Endothelial cell of umbilical vein (primary cell): Measurements from ENCODE around the gene SNRPF. TPM values are rescaled to one million over a fixed set of nuclear protein-coding genes. Genes with fewer than 3 reads are reported as not detected.

Experiments
- BruUV-seq: library from RNA; stranded (reverse); fragments of 400-500 nt; replicated peaks from 2 replicates; lab custom pipeline; 2021; lab: Mats Ljungman, UMichigan
- CTCF ChIA-PET: fragments of 300-600, 350-600 bp; sonication (Branson Sonifier 250); formaldehyde crosslinking; loops from one replicate; lab custom pipeline; 2021; ENCODE audit warnings: antibody characterized with exemption, inconsistent platforms; lab: Charles Lee
- POLR2A ChIA-PET: fragments of 300-600, 350-600 bp; sonication (Branson Sonifier 250); formaldehyde crosslinking; loops from one replicate; lab custom pipeline; 2021; ENCODE audit warnings: antibody characterized with exemption, inconsistent platforms; lab: Charles Lee
- DNase-seq: peaks from one replicate; pipeline ENCODE4 v3.0.0-alpha.2; 2011; ENCODE audit warnings: low read depth, low spot score
- FAIRE-seq: peaks from 2 replicates; lab custom pipeline; 2011; peaks lifted over from hg19 to GRCh38; lab: Jason Lieb, UNC
- H2AFZ ChIP-seq: 2 replicates; pipeline ENCODE4 v1.6.0; 2012; ENCODE audit warnings: low read depth, low read length, control low read depth, inconsistent platforms
- H3K27ac ChIP-seq: 2 replicates; pipeline ENCODE4 v1.5.1; 2011; ENCODE audit warnings: low read depth, mild to moderate bottlenecking, control low read depth, low read length, moderate library complexity; ENCODE audit not compliant: insufficient read depth
- H3K27me3 ChIP-seq, 2 experiments: 2 replicates each; pipeline versions ENCODE4 v1.6.0 to v1.6.1; 2011; ENCODE audit warnings: low read length in 2 of 2, mixed read lengths in 1 of 2; ENCODE audit not compliant: control insufficient read depth in 2 of 2, insufficient read depth in 2 of 2
- H3K36me3 ChIP-seq, 2 experiments: 2 replicates in 1 of 2; 3 replicates in 1 of 2; pipeline ENCODE4 v1.5.1; 2011; ENCODE audit warnings: low read length in 2 of 2, mild to moderate bottlenecking in 1 of 2, moderate library complexity in 1 of 2; ENCODE audit not compliant: control insufficient read depth in 2 of 2, insufficient read depth in 2 of 2; ENCODE audit errors: extremely low read depth in 1 of 2
- H3K4me1 ChIP-seq: 3 replicates; pipeline ENCODE4 v1.5.1; 2011; ENCODE audit warnings: mild to moderate bottlenecking, low read length; ENCODE audit not compliant: control insufficient read depth, insufficient read depth; ENCODE audit errors: extremely low read depth
- H3K4me2 ChIP-seq: 2 replicates; pipeline ENCODE4 v1.6.1; 2011; ENCODE audit warnings: low read length, control low read depth, mixed read lengths; ENCODE audit not compliant: insufficient read depth
- H3K4me3 ChIP-seq, 3 experiments: fragments of 200-600 bp in 1 of 3; sonication (generic), shearing (Covaris generic) in 1 of 3; replicated peaks in 1 of 3; 2 replicates each; pipeline ENCODE4 v1.5.1; 2011 to 2016; ENCODE audit warnings: control low read depth in 3 of 3, low read length in 3 of 3, mild to moderate bottlenecking in 2 of 3, inconsistent platforms in 1 of 3, low read depth in 1 of 3, moderate library complexity in 1 of 3; ENCODE audit not compliant: insufficient read depth in 1 of 3
- H3K79me2 ChIP-seq: 2 replicates; pipeline ENCODE4 v1.6.0; 2012; ENCODE audit warnings: low read length, inconsistent platforms; ENCODE audit not compliant: control insufficient read depth, insufficient read depth
- H3K9ac ChIP-seq: replicated peaks from 2 replicates; pipeline ENCODE3; 2011; ENCODE audit warnings: low read length, control low read depth; ENCODE audit not compliant: insufficient read depth; ENCODE audit errors: extremely low read depth
- H3K9me1 ChIP-seq: replicated peaks from 3 replicates; pipeline ENCODE4 v1.6.0; 2011; ENCODE audit warnings: mild to moderate bottlenecking, low read length; ENCODE audit not compliant: control insufficient read depth, insufficient read depth; ENCODE audit errors: extremely low read depth
- H3K9me3 ChIP-seq: replicated peaks from 2 replicates; pipeline ENCODE4 v1.5.1; 2012; ENCODE audit warnings: low read length, inconsistent platforms; ENCODE audit not compliant: control insufficient read depth, insufficient read depth
- H4K20me1 ChIP-seq: replicated peaks from 2 replicates; pipeline ENCODE3; 2011; ENCODE audit warnings: mild to moderate bottlenecking, low read length; ENCODE audit not compliant: control insufficient read depth, insufficient read depth; ENCODE audit errors: extremely low read depth
- CTCF ChIP-seq, 2 donors: IDR thresholded peaks; 1 replicate in 1 of 2; 2 replicates in 1 of 2; pipeline ENCODE4 v1.5.1; 2011; ENCODE audit warnings: low read length in 2 of 2, mild to moderate bottlenecking in 2 of 2, moderate library complexity in 2 of 2, control low read depth in 1 of 2, inconsistent platforms in 1 of 2, low read depth in 1 of 2; ENCODE audit not compliant: insufficient read depth in 1 of 2; ENCODE audit errors: extremely low read depth in 1 of 2
- EZH2 ChIP-seq: IDR thresholded peaks from 2 replicates; pipeline ENCODE4 v1.6.1; 2012; ENCODE audit warnings: borderline replicate concordance, low read depth, mild to moderate bottlenecking, moderate library complexity, low read length, inconsistent platforms; ENCODE audit not compliant: severe bottlenecking
- FOS ChIP-seq: IDR thresholded peaks from 2 replicates; pipeline ENCODE4 v1.6.1; 2011; ENCODE audit warnings: mild to moderate bottlenecking, low read length, moderate library complexity, borderline replicate concordance; ENCODE audit not compliant: insufficient read depth
- GATA2 ChIP-seq: IDR thresholded peaks from 2 replicates; pipeline ENCODE4 v1.7.0; 2011; ENCODE audit warnings: low read depth, mild to moderate bottlenecking, moderate library complexity, mixed read lengths, low read length; ENCODE audit not compliant: insufficient read length, insufficient read depth
- JUN ChIP-seq: IDR thresholded peaks from 2 replicates; pipeline ENCODE4 v1.6.1; 2011; ENCODE audit warnings: borderline replicate concordance, low read depth; ENCODE audit not compliant: insufficient read length, insufficient read depth
- MAX ChIP-seq: IDR thresholded peaks from 2 replicates; pipeline ENCODE4 v1.6.1; 2011; ENCODE audit not compliant: insufficient read depth, insufficient read length
- MYC ChIP-seq: IDR thresholded peaks from one replicate; pipeline ENCODE4 v1.6.1; 2011; ENCODE audit warnings: mild to moderate bottlenecking, low read depth, low read length
- POLR2A ChIP-seq: IDR thresholded peaks from 2 replicates; pipeline ENCODE4 v1.6.1; 2012; ENCODE audit warnings: low read depth, mild to moderate bottlenecking, control low read depth, low read length
- POLR2AphosphoS5 ChIP-seq: IDR thresholded peaks from 2 replicates; pipeline ENCODE4 v1.6.1; 2012; ENCODE audit warnings: low read depth, mild to moderate bottlenecking, control low read depth, low read length, moderate library complexity; ENCODE audit not compliant: insufficient read depth
- dilution Hi-C: fragments of 300-500 bp; cut with MboI; formaldehyde crosslinking; loops from one replicate; pipeline ENCODE4 v1.15.0; 2019; ENCODE audit warnings: low sequenced_read_pairs; ENCODE audit not compliant: extremely low pct_ligation_motif_present
- intact Hi-C: fragments of 100-400 bp; cut with micrococcal nuclease; formaldehyde crosslinking; loops from one replicate; pipeline ENCODE4 v1.10.0; 2022
- polyA plus RNA-seq, 4 experiments: library from polyadenylated mRNA; depleted of rRNA in 3 of 4; stranded (reverse) in 3 of 4; unstranded in 1 of 4; fragments of >200 nt; gene quantifications; 2 replicates each; pipeline versions ENCODE4 v1.2.1 to v1.2.3, GENCODE V29; 2011 to 2012; ENCODE audit warnings: missing spikeins in 1 of 4
- total RNA-seq: library from RNA; stranded (reverse); gene quantifications from 2 replicates; pipeline ENCODE4 v1.2.3, GENCODE V29; 2021

The SNRPF gene
- total and polyA plus RNA-seq, 2 donors (not counting 3 experiments of a cell fraction or from before 2014, with no cell fraction given) = 17.1 to 36.6 TPM

- H3K9ac ChIP-seq = no peak overlapping the region
- POLR2A ChIA-PET = interaction anchor here (0.6 to 1.1 kb wide), 2 partner anchors 40 to 232 kb away, joined by 3 read pairs; no protein-coding TSS in a partner anchor
- H3K27ac ChIP-seq = peak overlapping the region; percentile 46
- CTCF ChIA-PET = interaction anchor here (0.7 to 5.1 kb wide), 9 partner anchors 11 to 234 kb away, joined by 3 to 39 read pairs (median 4); no protein-coding TSS in a partner anchor
- no peaks in the 10 kb centered on the region for H3K79me2 ChIP-seq
- no peak overlapping the region for H3K4me3 ChIP-seq
- H3K4me2 ChIP-seq = peak overlapping the region; percentile 43
- H3K36me3 ChIP-seq = no peaks in the 10 kb centered on the region
- H3K9me3 ChIP-seq = no peaks in the 10 kb centered on the region
- DNase-seq (peak; percentile 58), FAIRE-seq (peak; percentile 88)
- dilution Hi-C loops = no loop called here
- H3K4me1 ChIP-seq = peaks cover 29% of the 10 kb centered on the region
- H4K20me1 ChIP-seq = no peaks in the 10 kb centered on the region
- intact Hi-C loops = no loop called here
- no peaks in the 10 kb centered on the region for H3K9me1 ChIP-seq
- H3K27me3 ChIP-seq = no peaks in the 10 kb centered on the region
- no peak for TF ChIP-seq EZH2
- TF ChIP-seq JUN = peak; percentile 18
- peak; percentile 25 for TF ChIP-seq FOS
- no peak for TF ChIP-seq GATA2
- H2AFZ ChIP-seq = peak overlapping the region; percentile 34
- BruUV-seq = no TSS peak
Observed at GRCh38 chr12:95809000-95809680, 49.6 kb upstream of the SNRPF start.

DNA sequence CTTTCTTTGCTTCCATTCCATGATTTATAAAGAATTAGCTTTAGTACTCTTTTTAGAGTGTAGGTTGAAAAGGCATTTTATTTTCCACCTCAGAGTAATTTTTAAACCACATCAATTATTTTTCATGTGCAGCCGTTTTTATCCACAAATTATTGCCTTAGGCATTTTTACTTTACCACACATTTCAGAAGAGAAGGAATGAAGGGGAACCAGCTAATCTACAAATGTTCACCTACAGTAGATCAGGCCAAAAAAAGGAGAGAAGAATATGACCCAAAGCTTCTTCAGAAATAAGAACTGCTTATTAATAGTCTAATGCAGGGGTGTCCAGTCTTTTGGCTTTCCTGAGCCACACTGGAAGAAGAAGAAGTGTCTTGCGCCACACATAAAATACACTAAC is 48.3 kb upstream of the SNRPF start:
- Histone ChIP-seq H3K4me1 (peaks cover 27% of the 10 kb centered on the region), H3K79me2 (no peaks in the 10 kb centered on the region), H3K9ac (no peak overlapping the region), H4K20me1 (no peaks in the 10 kb centered on the region), H3K4me3 (no peak overlapping the region), H2AFZ (no peak overlapping the region), H3K4me2 (no peak overlapping the region), H3K9me1 (no peaks in the 10 kb centered on the region), H3K36me3 (no peaks in the 10 kb centered on the region), H3K9me3 (no peaks in the 10 kb centered on the region), H3K27me3 (no peaks in the 10 kb centered on the region), H3K27ac (no peak overlapping the region)
- FAIRE-seq (no peak), DNase-seq (no peak)
- ChIA-PET CTCF (interaction anchor here (0.7 to 5.1 kb wide), 9 partner anchors 10 to 235 kb away, joined by 3 to 39 read pairs (median 3); no protein-coding TSS in a partner anchor), POLR2A (no interaction called here)
- dilution Hi-C loops (loop anchor here (5.0 kb wide), 1 partner anchor 37 kb away; no protein-coding TSS in a partner anchor), intact Hi-C loops (no loop called here)
- BruUV-seq = no TSS peak
- TF ChIP-seq MAX (no peak), FOS (no peak), JUN (no peak), GATA2 (no peak), MYC (no peak), CTCF (IDR thresholded peaks at IDR 0.05; ENCODE audit: extremely low read depth in 1 of 2, insufficient read depth in 1 of 2, low read depth in 1 of 2, low read length in 2 of 2) (no peak), POLR2A (no peak), EZH2 (no peak), POLR2AphosphoS5 (no peak)
